ENCODE data around the gene ACSF2.

DNA sequence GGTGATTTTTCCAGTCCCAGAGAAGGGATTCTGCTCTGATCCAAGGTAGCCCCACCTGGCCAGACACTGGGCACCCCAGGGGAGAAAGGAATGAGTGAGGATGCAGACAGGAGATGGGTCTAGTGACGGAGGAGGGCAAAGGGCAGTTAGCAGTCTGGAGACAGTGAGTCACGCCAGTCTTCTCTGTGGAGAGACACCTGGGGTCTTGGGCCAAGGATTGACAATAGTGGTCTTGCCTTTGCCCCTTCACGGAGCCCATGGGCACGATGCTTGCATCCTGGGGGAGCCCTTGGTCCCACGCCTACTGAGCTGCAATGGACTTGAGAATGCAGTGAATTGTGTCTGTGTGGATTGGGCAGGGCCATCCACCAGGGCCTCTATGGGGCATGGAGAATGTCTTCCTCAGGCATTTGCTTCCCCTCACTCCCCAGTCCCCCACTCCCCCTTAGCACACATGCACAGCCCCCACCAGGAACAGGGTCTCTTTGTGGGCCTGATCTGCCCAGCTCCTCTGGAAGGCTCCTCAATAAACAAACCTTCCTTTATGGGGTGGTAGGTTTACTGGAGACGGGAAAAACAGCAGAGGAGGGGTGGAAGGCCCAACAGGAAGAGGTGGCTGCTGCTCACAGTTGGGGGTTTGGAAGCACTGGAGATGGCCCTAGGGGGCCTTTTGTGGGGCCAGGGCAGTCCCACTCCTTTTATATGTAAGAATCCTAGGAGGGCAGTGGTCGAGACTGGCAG is 41.3 kb downstream of the ACSF2 start:
- TF ChIP-seq, protein P1, sequence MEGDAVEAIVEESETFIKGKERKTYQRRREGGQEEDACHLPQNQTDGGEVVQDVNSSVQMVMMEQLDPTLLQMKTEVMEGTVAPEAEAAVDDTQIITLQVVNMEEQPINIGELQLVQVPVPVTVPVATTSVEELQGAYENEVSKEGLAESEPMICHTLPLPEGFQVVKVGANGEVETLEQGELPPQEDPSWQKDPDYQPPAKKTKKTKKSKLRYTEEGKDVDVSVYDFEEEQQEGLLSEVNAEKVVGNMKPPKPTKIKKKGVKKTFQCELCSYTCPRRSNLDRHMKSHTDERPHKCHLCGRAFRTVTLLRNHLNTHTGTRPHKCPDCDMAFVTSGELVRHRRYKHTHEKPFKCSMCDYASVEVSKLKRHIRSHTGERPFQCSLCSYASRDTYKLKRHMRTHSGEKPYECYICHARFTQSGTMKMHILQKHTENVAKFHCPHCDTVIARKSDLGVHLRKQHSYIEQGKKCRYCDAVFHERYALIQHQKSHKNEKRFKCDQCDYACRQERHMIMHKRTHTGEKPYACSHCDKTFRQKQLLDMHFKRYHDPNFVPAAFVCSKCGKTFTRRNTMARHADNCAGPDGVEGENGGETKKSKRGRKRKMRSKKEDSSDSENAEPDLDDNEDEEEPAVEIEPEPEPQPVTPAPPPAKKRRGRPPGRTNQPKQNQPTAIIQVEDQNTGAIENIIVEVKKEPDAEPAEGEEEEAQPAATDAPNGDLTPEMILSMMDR (IDR thresholded peaks at IDR 0.05; ENCODE audit: poor library complexity, severe bottlenecking), result no peak
- TF ChIP-seq TAF1 (IDR thresholded peaks at IDR 0.05; ENCODE audit: low read depth) (no peak), SMC3 (conservative IDR thresholded peaks at IDR 0.05; ENCODE audit: poor library complexity) (no peak), EP300 (conservative IDR thresholded peaks at IDR 0.05; ENCODE audit: poor library complexity, severe bottlenecking) (no peak), EZH2 (IDR thresholded peaks at IDR 0.05; ENCODE audit: borderline replicate concordance, insufficient read depth, low read length, poor library complexity, severe bottlenecking) (no peak), POLR2AphosphoS5 (IDR thresholded peaks at IDR 0.05) (no peak)
- TF ChIP-seq, protein P2, sequence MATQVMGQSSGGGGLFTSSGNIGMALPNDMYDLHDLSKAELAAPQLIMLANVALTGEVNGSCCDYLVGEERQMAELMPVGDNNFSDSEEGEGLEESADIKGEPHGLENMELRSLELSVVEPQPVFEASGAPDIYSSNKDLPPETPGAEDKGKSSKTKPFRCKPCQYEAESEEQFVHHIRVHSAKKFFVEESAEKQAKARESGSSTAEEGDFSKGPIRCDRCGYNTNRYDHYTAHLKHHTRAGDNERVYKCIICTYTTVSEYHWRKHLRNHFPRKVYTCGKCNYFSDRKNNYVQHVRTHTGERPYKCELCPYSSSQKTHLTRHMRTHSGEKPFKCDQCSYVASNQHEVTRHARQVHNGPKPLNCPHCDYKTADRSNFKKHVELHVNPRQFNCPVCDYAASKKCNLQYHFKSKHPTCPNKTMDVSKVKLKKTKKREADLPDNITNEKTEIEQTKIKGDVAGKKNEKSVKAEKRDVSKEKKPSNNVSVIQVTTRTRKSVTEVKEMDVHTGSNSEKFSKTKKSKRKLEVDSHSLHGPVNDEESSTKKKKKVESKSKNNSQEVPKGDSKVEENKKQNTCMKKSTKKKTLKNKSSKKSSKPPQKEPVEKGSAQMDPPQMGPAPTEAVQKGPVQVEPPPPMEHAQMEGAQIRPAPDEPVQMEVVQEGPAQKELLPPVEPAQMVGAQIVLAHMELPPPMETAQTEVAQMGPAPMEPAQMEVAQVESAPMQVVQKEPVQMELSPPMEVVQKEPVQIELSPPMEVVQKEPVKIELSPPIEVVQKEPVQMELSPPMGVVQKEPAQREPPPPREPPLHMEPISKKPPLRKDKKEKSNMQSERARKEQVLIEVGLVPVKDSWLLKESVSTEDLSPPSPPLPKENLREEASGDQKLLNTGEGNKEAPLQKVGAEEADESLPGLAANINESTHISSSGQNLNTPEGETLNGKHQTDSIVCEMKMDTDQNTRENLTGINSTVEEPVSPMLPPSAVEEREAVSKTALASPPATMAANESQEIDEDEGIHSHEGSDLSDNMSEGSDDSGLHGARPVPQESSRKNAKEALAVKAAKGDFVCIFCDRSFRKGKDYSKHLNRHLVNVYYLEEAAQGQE (IDR thresholded peaks at IDR 0.05; ENCODE audit: borderline replicate concordance), result no peak

All from neural cell (in vitro differentiated cells).